HepG2 (cell line): ENCODE data around the gene SSBP4. TPM values are rescaled to one million over a fixed set of nuclear protein-coding genes. Genes with fewer than 3 reads are reported as not detected.
A peak's percentile ranks its signal among the peaks of the same experiment; 100 is the strongest.

Experiments used
- BHLHE40 ChIP-seq: IDR thresholded peaks from 2 replicates; pipeline ENCODE4 v1.6.1; 2011; ENCODE audit warnings: low read length, improper control_type of control experiment
- CEBPB ChIP-seq: IDR thresholded peaks from 2 replicates; pipeline ENCODE4 v1.6.1; 2011; ENCODE audit warnings: low read depth, low read length, improper control_type of control experiment, borderline replicate concordance
- CREB1 ChIP-seq, 2 experiments: fragments of 450-650 bp in 1 of 2; IDR thresholded peaks; 2 replicates each; pipeline ENCODE4 v1.6.1; 2016 to 2017; ENCODE audit warnings: control low read depth in 1 of 2, mild to moderate bottlenecking in 1 of 2, missing compliant biosample characterization in 1 of 2, missing genetic modification characterization in 1 of 2
- FOXO1 ChIP-seq: sonication (generic); formaldehyde crosslinking; IDR thresholded peaks from 2 replicates; pipeline ENCODE4 v1.4.0; 2020; ENCODE audit warnings: missing genetic modification reagents
- KDM6A ChIP-seq: IDR thresholded peaks from 2 replicates; pipeline ENCODE4 v1.6.1; 2016; ENCODE audit warnings: low read depth
- MED8 ChIP-seq: sonication (generic); formaldehyde crosslinking; IDR thresholded peaks from 2 replicates; pipeline ENCODE4 v1.8.1; 2023; ENCODE audit warnings: mild to moderate bottlenecking, missing genetic modification reagents; ENCODE audit not compliant: insufficient replicate concordance
- NFKB2 ChIP-seq: sonication (generic); formaldehyde crosslinking; IDR thresholded peaks from 2 replicates; pipeline ENCODE4 v1.4.0; 2020; ENCODE audit warnings: missing genetic modification reagents, borderline replicate concordance
- PHF20 ChIP-seq: sonication (generic); formaldehyde crosslinking; IDR thresholded peaks from 2 replicates; pipeline ENCODE4 v1.5.0; 2020; ENCODE audit warnings: mild to moderate bottlenecking, missing genetic modification reagents
- SYNCRIP ChIP-seq: fragments of 200-400 bp; formaldehyde crosslinking; IDR thresholded peaks from 2 replicates; pipeline ENCODE4 v1.6.1; 2018; ENCODE audit warnings: mild to moderate bottlenecking, low read depth, low read length; ENCODE audit not compliant: insufficient read depth
- ZFP36L2 ChIP-seq: sonication (generic); formaldehyde crosslinking; IDR thresholded peaks from 2 replicates; pipeline ENCODE4 v1.4.0; 2020; ENCODE audit warnings: missing genetic modification reagents
- ZNF354B ChIP-seq: sonication (generic); formaldehyde crosslinking; IDR thresholded peaks from 2 replicates; pipeline ENCODE4 v1.8.0; 2022; ENCODE audit warnings: mild to moderate bottlenecking, missing genetic modification reagents
- ZNF460 ChIP-seq: sonication (generic); formaldehyde crosslinking; IDR thresholded peaks from 2 replicates; pipeline ENCODE4 v1.5.1; 2020; ENCODE audit warnings: missing genetic modification reagents, mild to moderate bottlenecking, borderline replicate concordance
- ZNF501 ChIP-seq: sonication (generic); formaldehyde crosslinking; IDR thresholded peaks from 2 replicates; pipeline ENCODE4 v1.5.1; 2020; ENCODE audit warnings: mild to moderate bottlenecking, moderate library complexity, missing genetic modification reagents
- ZNF75D ChIP-seq: sonication (generic); formaldehyde crosslinking; IDR thresholded peaks from 2 replicates; pipeline ENCODE4 v1.8.1; 2023; ENCODE audit warnings: missing genetic modification reagents, mild to moderate bottlenecking, borderline replicate concordance
- ZNF878 ChIP-seq: sonication (generic); formaldehyde crosslinking; IDR thresholded peaks from 2 replicates; pipeline ENCODE4 v1.8.1; 2023; ENCODE audit warnings: mild to moderate bottlenecking, missing genetic modification reagents, moderate library complexity
- ZSCAN21 ChIP-seq: sonication (generic); formaldehyde crosslinking; IDR thresholded peaks from 2 replicates; pipeline ENCODE4 v1.8.0; 2022; ENCODE audit warnings: mild to moderate bottlenecking, missing genetic modification reagents, moderate library complexity, borderline replicate concordance
- polyA plus RNA-seq, 8 experiments: library from polyadenylated mRNA; depleted of rRNA in 3 of 8; stranded (reverse) in 7 of 8; unstranded in 1 of 8; fragments of >200 nt; fragmentation: Illumina TruSeq in 4 of 8; extraction: Trizol in 4 of 8; gene quantifications; 2 replicates each; pipeline versions ENCODE4 v1.2.1 to v1.2.3, GENCODE V29; 2011 to 2016; ENCODE audit warnings: low read depth in 4 of 8, missing spikeins in 1 of 8, mixed read lengths in 1 of 8; ENCODE audit not compliant: insufficient read depth in 1 of 8
- total RNA-seq, 5 experiments: library from RNA; depleted of rRNA; stranded (reverse); fragments of >200 nt; fragmentation: Illumina TruSeq; extraction: Trizol; gene quantifications; 2 replicates each; pipeline ENCODE4 v1.2.3, GENCODE V29; 2016; ENCODE audit warnings: low read depth in 1 of 5
- TF ChIP-seq, protein P1 (sequence below): sonication (generic); formaldehyde crosslinking; IDR thresholded peaks from 2 replicates; pipeline ENCODE4 v1.4.0; 2020; ENCODE audit warnings: mild to moderate bottlenecking, missing genetic modification reagents
- TF ChIP-seq, protein P2 (sequence below): sonication (generic); formaldehyde crosslinking; IDR thresholded peaks from 2 replicates; pipeline ENCODE4 v1.5.0; 2020; ENCODE audit warnings: missing genetic modification reagents, mild to moderate bottlenecking, borderline replicate concordance
- TF ChIP-seq, protein P3 (sequence below): IDR thresholded peaks from 2 replicates; pipeline ENCODE4 v1.6.1; 2016; ENCODE audit warnings: missing genetic modification reagents, missing compliant biosample characterization
- TF ChIP-seq, protein P4 (sequence below): sonication (generic); formaldehyde crosslinking; IDR thresholded peaks from 2 replicates; pipeline ENCODE4 v1.4.0; 2020; ENCODE audit warnings: missing genetic modification reagents

SSBP4 gene
- total and polyA plus RNA-seq, 2 of the 13 experiments (the other 11 are each of a cell fraction or from before 2014, with no cell fraction given): 20.8 to 39.5 TPM

DNA sequence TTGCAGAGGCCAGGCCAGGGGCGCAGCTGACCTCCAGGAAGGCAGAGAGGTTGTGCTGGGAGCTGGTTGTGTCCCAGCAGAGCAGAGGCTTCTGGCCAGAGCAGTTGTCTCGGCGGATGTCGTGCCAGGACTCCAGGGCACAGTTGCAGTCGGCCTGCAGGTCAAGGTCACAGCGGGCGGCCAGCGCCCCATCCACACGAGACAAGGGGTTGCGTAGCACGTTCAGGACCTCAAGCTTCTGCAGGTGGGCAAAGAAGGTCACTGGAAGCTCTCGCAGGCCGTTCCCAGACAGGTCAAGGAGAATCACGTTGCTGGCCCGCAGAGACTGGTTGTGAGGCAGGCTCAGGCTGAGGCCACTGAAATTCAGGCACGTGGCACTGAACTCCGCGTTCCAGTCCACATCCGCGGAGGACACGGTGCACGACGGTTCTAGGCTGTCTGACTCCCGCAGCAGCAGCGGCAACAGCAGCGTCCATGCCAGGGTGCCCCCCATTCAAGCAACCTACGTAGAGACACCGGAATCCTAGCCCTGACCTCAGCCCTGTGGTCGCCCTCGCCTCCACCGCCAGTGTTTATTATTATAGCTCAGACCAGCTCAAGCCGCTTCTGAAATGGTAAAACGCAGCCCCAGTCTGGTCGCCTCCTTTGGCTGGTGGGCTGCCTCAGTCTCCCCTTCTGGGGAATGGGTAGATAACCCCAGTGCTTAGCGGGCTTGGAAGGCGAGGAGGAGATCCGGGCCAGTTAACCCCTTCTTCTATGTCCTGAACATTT, 22.5 kb upstream of the SSBP4 start (continued):
- TF ChIP-seq, protein P1, sequence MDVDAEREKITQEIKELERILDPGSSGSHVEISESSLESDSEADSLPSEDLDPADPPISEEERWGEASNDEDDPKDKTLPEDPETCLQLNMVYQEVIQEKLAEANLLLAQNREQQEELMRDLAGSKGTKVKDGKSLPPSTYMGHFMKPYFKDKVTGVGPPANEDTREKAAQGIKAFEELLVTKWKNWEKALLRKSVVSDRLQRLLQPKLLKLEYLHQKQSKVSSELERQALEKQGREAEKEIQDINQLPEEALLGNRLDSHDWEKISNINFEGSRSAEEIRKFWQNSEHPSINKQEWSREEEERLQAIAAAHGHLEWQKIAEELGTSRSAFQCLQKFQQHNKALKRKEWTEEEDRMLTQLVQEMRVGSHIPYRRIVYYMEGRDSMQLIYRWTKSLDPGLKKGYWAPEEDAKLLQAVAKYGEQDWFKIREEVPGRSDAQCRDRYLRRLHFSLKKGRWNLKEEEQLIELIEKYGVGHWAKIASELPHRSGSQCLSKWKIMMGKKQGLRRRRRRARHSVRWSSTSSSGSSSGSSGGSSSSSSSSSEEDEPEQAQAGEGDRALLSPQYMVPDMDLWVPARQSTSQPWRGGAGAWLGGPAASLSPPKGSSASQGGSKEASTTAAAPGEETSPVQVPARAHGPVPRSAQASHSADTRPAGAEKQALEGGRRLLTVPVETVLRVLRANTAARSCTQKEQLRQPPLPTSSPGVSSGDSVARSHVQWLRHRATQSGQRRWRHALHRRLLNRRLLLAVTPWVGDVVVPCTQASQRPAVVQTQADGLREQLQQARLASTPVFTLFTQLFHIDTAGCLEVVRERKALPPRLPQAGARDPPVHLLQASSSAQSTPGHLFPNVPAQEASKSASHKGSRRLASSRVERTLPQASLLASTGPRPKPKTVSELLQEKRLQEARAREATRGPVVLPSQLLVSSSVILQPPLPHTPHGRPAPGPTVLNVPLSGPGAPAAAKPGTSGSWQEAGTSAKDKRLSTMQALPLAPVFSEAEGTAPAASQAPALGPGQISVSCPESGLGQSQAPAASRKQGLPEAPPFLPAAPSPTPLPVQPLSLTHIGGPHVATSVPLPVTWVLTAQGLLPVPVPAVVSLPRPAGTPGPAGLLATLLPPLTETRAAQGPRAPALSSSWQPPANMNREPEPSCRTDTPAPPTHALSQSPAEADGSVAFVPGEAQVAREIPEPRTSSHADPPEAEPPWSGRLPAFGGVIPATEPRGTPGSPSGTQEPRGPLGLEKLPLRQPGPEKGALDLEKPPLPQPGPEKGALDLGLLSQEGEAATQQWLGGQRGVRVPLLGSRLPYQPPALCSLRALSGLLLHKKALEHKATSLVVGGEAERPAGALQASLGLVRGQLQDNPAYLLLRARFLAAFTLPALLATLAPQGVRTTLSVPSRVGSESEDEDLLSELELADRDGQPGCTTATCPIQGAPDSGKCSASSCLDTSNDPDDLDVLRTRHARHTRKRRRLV: no peak
- TF ChIP-seq ZNF354B (CRISPR knock-in tag) (no peak), ZNF501 (no peak), ZSCAN21 (CRISPR knock-in tag) (no peak; the same call in 1 of the 2 replicates), BHLHE40 (peak; percentile 41; the same call in 1 of the 2 replicates), ZNF878 (CRISPR knock-in tag) (no peak), ZNF460 (CRISPR knock-in tag) (no peak), KDM6A (no peak), CREB1 (IDR thresholded peaks at IDR 0.05) (no peak), CREB1 (CRISPR knock-in tag; IDR thresholded peaks at IDR 0.05) (no peak), ZFP36L2 (CRISPR knock-in tag) (no peak), CEBPB (no peak), MED8 (CRISPR knock-in tag) (no peak), PHF20 (CRISPR knock-in tag) (no peak), NFKB2 (CRISPR knock-in tag) (peak; percentile 67; the same call in 1 of the 2 replicates), FOXO1 (no peak; the same call in 1 of the 2 replicates), ZNF75D (CRISPR knock-in tag) (no peak), SYNCRIP (no peak)
- TF ChIP-seq, protein P2, sequence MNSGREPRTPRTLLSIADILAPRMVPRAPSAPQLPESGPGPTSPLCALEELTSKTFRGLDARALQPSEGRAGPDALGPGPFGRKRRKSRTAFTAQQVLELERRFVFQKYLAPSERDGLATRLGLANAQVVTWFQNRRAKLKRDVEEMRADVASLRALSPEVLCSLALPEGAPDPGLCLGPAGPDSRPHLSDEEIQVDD (CRISPR knock-in tag): no peak
- TF ChIP-seq, protein P3, sequence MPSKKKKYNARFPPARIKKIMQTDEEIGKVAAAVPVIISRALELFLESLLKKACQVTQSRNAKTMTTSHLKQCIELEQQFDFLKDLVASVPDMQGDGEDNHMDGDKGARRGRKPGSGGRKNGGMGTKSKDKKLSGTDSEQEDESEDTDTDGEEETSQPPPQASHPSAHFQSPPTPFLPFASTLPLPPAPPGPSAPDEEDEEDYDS (CRISPR knock-in tag): no peak
- TF ChIP-seq, protein P4, sequence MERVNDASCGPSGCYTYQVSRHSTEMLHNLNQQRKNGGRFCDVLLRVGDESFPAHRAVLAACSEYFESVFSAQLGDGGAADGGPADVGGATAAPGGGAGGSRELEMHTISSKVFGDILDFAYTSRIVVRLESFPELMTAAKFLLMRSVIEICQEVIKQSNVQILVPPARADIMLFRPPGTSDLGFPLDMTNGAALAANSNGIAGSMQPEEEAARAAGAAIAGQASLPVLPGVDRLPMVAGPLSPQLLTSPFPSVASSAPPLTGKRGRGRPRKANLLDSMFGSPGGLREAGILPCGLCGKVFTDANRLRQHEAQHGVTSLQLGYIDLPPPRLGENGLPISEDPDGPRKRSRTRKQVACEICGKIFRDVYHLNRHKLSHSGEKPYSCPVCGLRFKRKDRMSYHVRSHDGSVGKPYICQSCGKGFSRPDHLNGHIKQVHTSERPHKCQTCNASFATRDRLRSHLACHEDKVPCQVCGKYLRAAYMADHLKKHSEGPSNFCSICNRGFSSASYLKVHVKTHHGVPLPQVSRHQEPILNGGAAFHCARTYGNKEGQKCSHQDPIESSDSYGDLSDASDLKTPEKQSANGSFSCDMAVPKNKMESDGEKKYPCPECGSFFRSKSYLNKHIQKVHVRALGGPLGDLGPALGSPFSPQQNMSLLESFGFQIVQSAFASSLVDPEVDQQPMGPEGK (CRISPR knock-in tag): peak; percentile 35; the same call in 1 of the 2 replicates
